KMS-11 (cell line): ENCODE data around the gene SHISA2.

Experiments
- H2AFZ ChIP-seq: fragments of 200-600 bp; sonication (generic); 2 replicates; pipeline ENCODE4 v1.6.1; 2016; ENCODE audit warnings: antibody characterized with exemption, mixed run types, low read depth
- H3K27ac ChIP-seq: fragments of 200-600 bp; sonication (generic); 2 replicates; pipeline ENCODE4 v1.6.1; 2016; ENCODE audit warnings: mild to moderate bottlenecking, mixed run types
- H3K27me3 ChIP-seq: fragments of 200-600 bp; sonication (generic); 2 replicates; pipeline ENCODE4 v1.6.1; 2017; ENCODE audit warnings: mild to moderate bottlenecking, low read depth, mixed run types, moderate library complexity; ENCODE audit not compliant: insufficient read depth
- H3K36me3 ChIP-seq: fragments of 200-600 bp; sonication (generic); 2 replicates; pipeline ENCODE4 v1.6.1; 2017; ENCODE audit warnings: mild to moderate bottlenecking, mixed run types; ENCODE audit not compliant: insufficient read depth
- H3K4me1 ChIP-seq: fragments of 200-600 bp; sonication (generic); 2 replicates; pipeline ENCODE4 v1.6.1; 2016; ENCODE audit warnings: mild to moderate bottlenecking, low read depth, mixed run types; ENCODE audit not compliant: poor library complexity, severe bottlenecking
- H3K4me2 ChIP-seq: fragments of 200-600 bp; sonication (generic); 2 replicates; pipeline ENCODE4 v1.7.0; 2016; ENCODE audit warnings: mild to moderate bottlenecking, mixed run types
- H3K4me3 ChIP-seq: fragments of 200-600 bp; sonication (generic); IDR thresholded peaks from 2 replicates; pipeline ENCODE4 v1.6.1; 2017; ENCODE audit warnings: low read depth, low read length, mixed read lengths; ENCODE audit not compliant: insufficient read depth
- H3K79me2 ChIP-seq: fragments of 200-600 bp; sonication (generic); 2 replicates; pipeline ENCODE4 v1.6.1; 2016; ENCODE audit warnings: low read depth, mixed run types; ENCODE audit not compliant: insufficient read depth
- H3K9ac ChIP-seq: fragments of 200-600 bp; sonication (generic); 2 replicates; pipeline ENCODE4 v1.6.1; 2016; ENCODE audit warnings: mild to moderate bottlenecking, mixed run types
- H4K20me1 ChIP-seq: fragments of 200-600 bp; sonication (generic); 2 replicates; pipeline ENCODE4 v1.6.1; 2016; ENCODE audit warnings: mild to moderate bottlenecking, mixed run types; ENCODE audit not compliant: insufficient read depth
- TF ChIP-seq, protein P1 (sequence below): fragments of 200-600 bp; sonication (generic); conservative IDR thresholded peaks from 2 replicates; pipeline ENCODE4 v1.6.1; 2017; ENCODE audit warnings: low read depth, mild to moderate bottlenecking, antibody characterized with exemption, low read length, moderate library complexity, mixed read lengths

SHISA2 gene

DNA sequence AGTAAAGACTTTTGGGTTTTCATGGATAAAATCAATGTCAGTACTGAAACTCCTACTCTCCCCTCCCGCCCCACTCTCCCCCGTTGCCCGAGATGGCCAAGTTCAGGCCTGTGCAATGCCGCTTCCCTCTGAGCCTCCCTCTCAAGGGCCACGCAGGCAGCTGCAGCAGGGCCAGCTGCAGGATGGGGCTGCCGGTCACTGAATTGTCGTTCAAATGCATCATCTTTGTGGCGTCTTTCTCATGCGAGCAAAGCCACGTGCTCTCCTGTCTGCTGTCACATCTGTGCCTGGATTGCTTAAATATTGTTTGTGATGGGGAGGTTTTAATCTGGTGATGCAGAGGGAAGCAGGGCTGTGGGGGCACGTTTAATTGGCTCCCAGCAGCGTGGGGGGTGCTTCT is 26.6 kb downstream of the SHISA2 start:
- Histone ChIP-seq H3K4me2 (no peak overlapping the region), H3K4me3 (no peak overlapping the region), H4K20me1 (no peaks in the 10 kb centered on the region), H2AFZ (no peak overlapping the region), H3K27me3 (no peaks in the 10 kb centered on the region), H3K4me1 (no peaks in the 10 kb centered on the region), H3K79me2 (no peaks in the 10 kb centered on the region), H3K36me3 (no peaks in the 10 kb centered on the region), H3K27ac (no peak overlapping the region), H3K9ac (no peak overlapping the region)
- TF ChIP-seq, protein P1, sequence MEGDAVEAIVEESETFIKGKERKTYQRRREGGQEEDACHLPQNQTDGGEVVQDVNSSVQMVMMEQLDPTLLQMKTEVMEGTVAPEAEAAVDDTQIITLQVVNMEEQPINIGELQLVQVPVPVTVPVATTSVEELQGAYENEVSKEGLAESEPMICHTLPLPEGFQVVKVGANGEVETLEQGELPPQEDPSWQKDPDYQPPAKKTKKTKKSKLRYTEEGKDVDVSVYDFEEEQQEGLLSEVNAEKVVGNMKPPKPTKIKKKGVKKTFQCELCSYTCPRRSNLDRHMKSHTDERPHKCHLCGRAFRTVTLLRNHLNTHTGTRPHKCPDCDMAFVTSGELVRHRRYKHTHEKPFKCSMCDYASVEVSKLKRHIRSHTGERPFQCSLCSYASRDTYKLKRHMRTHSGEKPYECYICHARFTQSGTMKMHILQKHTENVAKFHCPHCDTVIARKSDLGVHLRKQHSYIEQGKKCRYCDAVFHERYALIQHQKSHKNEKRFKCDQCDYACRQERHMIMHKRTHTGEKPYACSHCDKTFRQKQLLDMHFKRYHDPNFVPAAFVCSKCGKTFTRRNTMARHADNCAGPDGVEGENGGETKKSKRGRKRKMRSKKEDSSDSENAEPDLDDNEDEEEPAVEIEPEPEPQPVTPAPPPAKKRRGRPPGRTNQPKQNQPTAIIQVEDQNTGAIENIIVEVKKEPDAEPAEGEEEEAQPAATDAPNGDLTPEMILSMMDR: no peak

DNA sequence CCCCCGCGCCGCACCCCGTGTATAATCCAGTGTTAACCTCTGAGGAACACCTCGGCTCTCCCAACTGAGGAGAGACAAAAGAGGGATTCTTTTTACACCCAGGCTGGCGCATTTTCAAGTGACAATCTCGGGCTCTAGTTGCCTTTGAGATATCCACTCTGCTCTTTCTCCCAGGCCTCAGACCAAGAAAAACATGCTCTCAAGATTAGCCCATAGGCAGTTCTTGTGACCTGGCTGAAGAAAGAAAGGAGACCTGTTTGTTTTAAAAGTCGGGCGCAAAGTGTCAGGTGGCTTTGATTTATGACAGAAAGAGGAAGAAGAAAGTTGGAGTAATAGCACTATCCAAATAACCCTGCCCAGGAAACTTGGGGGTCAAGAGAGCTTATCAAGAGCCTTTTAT is 27.3 kb downstream of the SHISA2 start:
- no peak overlapping the region for H3K9ac ChIP-seq
- no peaks in the 10 kb centered on the region for H3K36me3 ChIP-seq
- H3K4me1 ChIP-seq: no peaks in the 10 kb centered on the region
- TF ChIP-seq, protein P1: no peak
- H3K4me2 ChIP-seq: no peak overlapping the region
- no peak overlapping the region for H3K27ac ChIP-seq
- H3K27me3 ChIP-seq: no peaks in the 10 kb centered on the region
- H3K4me3 ChIP-seq: no peak overlapping the region
- H3K79me2 ChIP-seq: no peaks in the 10 kb centered on the region
- no peak overlapping the region for H2AFZ ChIP-seq
- H4K20me1 ChIP-seq: no peaks in the 10 kb centered on the region

DNA sequence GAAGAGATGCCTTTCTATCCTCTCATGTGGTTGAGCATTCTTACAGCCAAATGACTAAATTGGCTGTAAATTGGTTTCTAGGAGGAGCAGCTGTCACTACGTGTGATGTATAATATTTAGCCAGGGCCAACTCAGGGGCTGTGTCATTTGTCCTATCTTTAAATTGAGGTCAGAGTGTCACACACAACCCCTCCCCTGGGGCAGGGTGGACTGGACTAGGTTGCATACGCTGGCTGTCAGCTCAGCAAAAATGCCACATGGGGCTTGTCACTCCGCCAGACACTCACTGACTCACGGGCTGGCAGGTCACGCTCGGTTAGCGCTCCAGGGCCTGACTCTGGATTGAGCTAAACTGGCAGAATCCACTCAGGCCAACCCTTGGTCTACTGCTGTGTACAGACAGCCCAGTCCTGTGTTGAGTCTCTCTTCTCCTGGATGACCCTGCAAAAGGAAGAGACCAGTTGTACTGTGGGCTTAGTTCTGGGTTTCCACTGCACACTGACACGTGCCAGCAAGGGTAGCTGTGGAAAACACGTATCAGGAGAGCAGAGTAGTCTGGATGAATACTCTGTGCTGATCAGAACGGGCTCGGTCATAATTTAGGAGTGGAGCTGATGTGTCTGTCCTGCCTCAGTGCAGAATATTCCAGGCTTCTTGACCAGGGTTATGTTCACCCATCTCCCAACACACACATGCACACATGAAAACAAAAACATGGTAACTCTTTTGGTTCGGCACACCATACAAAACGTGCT is 29.1 kb downstream of the SHISA2 start:
- TF ChIP-seq, protein P1: no peak
- H3K9ac ChIP-seq: no peak overlapping the region
- no peaks in the 10 kb centered on the region for H3K4me1 ChIP-seq
- H3K27me3 ChIP-seq: no peaks in the 10 kb centered on the region
- no peak overlapping the region for H3K4me2 ChIP-seq
- H3K4me3 ChIP-seq: no peak overlapping the region
- no peaks in the 10 kb centered on the region for H4K20me1 ChIP-seq
- no peak overlapping the region for H3K27ac ChIP-seq
- H3K36me3 ChIP-seq: no peaks in the 10 kb centered on the region
- H3K79me2 ChIP-seq: no peaks in the 10 kb centered on the region
- no peak overlapping the region for H2AFZ ChIP-seq

DNA sequence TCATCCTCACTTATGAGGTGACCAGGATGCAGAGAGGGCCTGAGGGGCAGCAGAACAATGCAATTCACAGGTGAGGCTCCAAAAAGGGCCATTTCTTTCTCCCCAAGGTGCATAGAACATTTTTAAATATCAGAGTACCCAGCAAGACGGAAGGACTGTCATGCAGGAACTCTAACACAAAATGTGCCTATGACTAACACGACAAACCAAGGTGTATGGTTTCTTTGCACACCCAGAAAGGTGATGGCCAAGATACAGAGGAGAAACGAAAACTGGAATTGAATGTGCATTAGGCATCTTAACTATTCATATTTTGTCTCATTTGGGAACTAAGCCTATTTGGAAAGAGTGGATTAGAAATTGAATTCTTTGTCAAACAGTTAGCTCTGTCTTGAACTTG is 29.9 kb downstream of the SHISA2 start:
- no peak overlapping the region for H3K9ac ChIP-seq
- H4K20me1 ChIP-seq: no peaks in the 10 kb centered on the region
- no peak overlapping the region for H2AFZ ChIP-seq
- no peaks in the 10 kb centered on the region for H3K36me3 ChIP-seq
- no peaks in the 10 kb centered on the region for H3K27me3 ChIP-seq
- H3K4me2 ChIP-seq: no peak overlapping the region
- no peak overlapping the region for H3K4me3 ChIP-seq
- no peaks in the 10 kb centered on the region for H3K4me1 ChIP-seq
- no peaks in the 10 kb centered on the region for H3K79me2 ChIP-seq
- TF ChIP-seq, protein P1: no peak
- no peak overlapping the region for H3K27ac ChIP-seq
